Endodermal cell (in vitro differentiated cells): ENCODE measurements around the gene HSF2. TPM values are rescaled to one million over a fixed set of nuclear protein-coding genes. Genes with fewer than 3 reads are reported as not detected.

ENCODE experiments used
- DNase-seq: peaks from one replicate; pipeline ENCODE4 v3.0.0-alpha.2; 2017
- H3K27ac ChIP-seq: 2 replicates; pipeline ENCODE4 v1.5.1; 2013; ENCODE audit warnings: mild to moderate bottlenecking, low read depth, low read length, moderate library complexity
- H3K27me3 ChIP-seq: 2 replicates; pipeline ENCODE4 v1.6.1; 2013; ENCODE audit warnings: mild to moderate bottlenecking, low read length, moderate library complexity; ENCODE audit not compliant: insufficient read depth, control insufficient read depth, poor library complexity, severe bottlenecking
- H3K36me3 ChIP-seq: 2 replicates; pipeline ENCODE4 v1.7.0; 2013; ENCODE audit warnings: mild to moderate bottlenecking, low read length, moderate library complexity; ENCODE audit not compliant: control insufficient read depth, insufficient read depth
- H3K4me1 ChIP-seq: one replicate; pipeline ENCODE4 v1.7.0; 2013; ENCODE audit warnings: low read length; ENCODE audit not compliant: control insufficient read depth, insufficient read depth
- H3K4me3 ChIP-seq: 2 replicates; pipeline ENCODE4 v1.5.1; 2013; ENCODE audit warnings: mild to moderate bottlenecking, low read length, moderate library complexity
- H3K9ac ChIP-seq: 2 replicates; pipeline ENCODE4 v1.6.1; 2013; ENCODE audit warnings: mild to moderate bottlenecking, low read length, moderate library complexity; ENCODE audit not compliant: poor library complexity, severe bottlenecking; ENCODE audit errors: extremely low read depth
- H3K9me3 ChIP-seq: 2 replicates; pipeline ENCODE4 v1.6.1; 2013; ENCODE audit warnings: mild to moderate bottlenecking, low read length, moderate library complexity; ENCODE audit not compliant: control insufficient read depth
- H3K27ac Mint-ChIP-seq: 2 replicates; pipeline ENCODE4 v1.8.0; 2020; ENCODE audit warnings: mixed read lengths
- H3K27me3 Mint-ChIP-seq: 2 replicates; pipeline ENCODE4 v1.8.0; 2021; ENCODE audit warnings: mild to moderate bottlenecking, mixed read lengths; ENCODE audit not compliant: insufficient read depth
- H3K36me3 Mint-ChIP-seq: 2 replicates; pipeline ENCODE4 v1.8.0; 2020; ENCODE audit warnings: low read depth, mixed read lengths
- H3K4me1 Mint-ChIP-seq: 2 replicates; pipeline ENCODE4 v1.8.0; 2020; ENCODE audit warnings: mixed read lengths
- H3K4me3 Mint-ChIP-seq: 2 replicates; pipeline ENCODE4 v1.8.0; 2020; ENCODE audit warnings: mild to moderate bottlenecking, moderate library complexity, mixed read lengths
- H3K9me3 Mint-ChIP-seq: 2 replicates; pipeline ENCODE4 v1.8.0; 2020; ENCODE audit warnings: mild to moderate bottlenecking, mixed read lengths
- CTCF ChIP-seq: fragments of 200-600 bp; sonication (generic); conservative IDR thresholded peaks from 2 replicates; pipeline ENCODE4 v1.5.0; 2021; ENCODE audit warnings: antibody characterized with exemption, mild to moderate bottlenecking
- WGBS, 2 experiments: methylation state at CpG; one replicate each; pipeline versions ENCODE4 v1.1.5 to v1.1.7; 2013; ENCODE audit warnings: missing lambda C conversion rate in 2 of 2, mixed read lengths in 1 of 2; ENCODE audit not compliant: insufficient coverage in 1 of 2, insufficient read length in 1 of 2; 5-methylcytosine and 5-hydroxymethylcytosine counted together
- total RNA-seq, 2 donors: library from RNA; stranded (reverse); fragmentation: NEBNext Ultra II Directional in 1 of 2; extraction: Animal tissue kit (Norgen Biotek cat#: 25700) in 1 of 2; gene quantifications; 2 replicates in 1 of 2; 3 replicates in 1 of 2; pipeline ENCODE4 v1.2.1, GENCODE V29; 2021

HSF2 gene
- total RNA-seq, 2 donors from 2014 or later = 21.0 to 34.2 TPM

DNA sequence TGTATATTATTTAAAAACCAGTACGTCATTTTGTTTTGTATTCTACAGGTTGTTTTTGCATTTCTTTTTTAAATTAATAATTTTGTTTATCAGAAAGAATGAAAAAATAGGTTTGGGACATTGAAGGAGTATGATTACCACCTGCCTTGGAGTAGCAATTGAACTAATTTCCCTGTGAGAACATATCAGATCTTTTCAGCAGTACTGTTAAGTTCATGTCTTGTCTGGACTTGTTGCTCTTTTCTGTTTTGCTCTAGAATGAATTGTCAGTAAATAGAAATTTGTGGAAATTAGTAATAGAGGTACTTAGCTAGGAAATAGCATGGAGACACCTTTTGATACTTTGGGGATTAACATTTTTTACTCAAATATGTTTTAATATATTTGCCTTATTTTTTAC, 24.3 kb downstream of the HSF2 start:
- Histone ChIP-seq H3K27ac (no peak overlapping the region), H3K9ac (no peak overlapping the region), H3K9me3 (no peaks in the 10 kb centered on the region), H3K27me3 (no peaks in the 10 kb centered on the region), H3K4me1 (no peaks in the 10 kb centered on the region), H3K4me3 (no peak overlapping the region), H3K36me3 (peaks cover 83% of the 10 kb centered on the region)
- H3K9me3 Mint-ChIP-seq = no peaks in the 10 kb centered on the region
- peaks cover 49% of the 10 kb centered on the region for H3K36me3 Mint-ChIP-seq
- no peak overlapping the region for H3K27ac Mint-ChIP-seq
- H3K4me1 Mint-ChIP-seq = no peaks in the 10 kb centered on the region
- 88% methylated on average over 1 of the region's 1 CpG; no CpG with 5 or more reads in 1 of the 2 experiments for WGBS, 2 experiments
- H3K27me3 Mint-ChIP-seq = no peaks in the 10 kb centered on the region
- H3K4me3 Mint-ChIP-seq = no peak overlapping the region
- no peak for DNase-seq
- no peak for TF ChIP-seq CTCF

GRCh38 chr6:122426597-122426996, 27.1 kb downstream of the HSF2 start:
- H3K4me1 Mint-ChIP-seq = no peaks in the 10 kb centered on the region
- Histone ChIP-seq H3K27ac (no peak overlapping the region), H3K4me3 (no peak overlapping the region), H3K27me3 (no peaks in the 10 kb centered on the region), H3K9ac (no peak overlapping the region), H3K4me1 (no peaks in the 10 kb centered on the region), H3K36me3 (peaks cover 74% of the 10 kb centered on the region), H3K9me3 (no peaks in the 10 kb centered on the region)
- no peak for TF ChIP-seq CTCF
- DNase-seq = no peak
- no peaks in the 10 kb centered on the region for H3K9me3 Mint-ChIP-seq
- WGBS, 2 experiments = 71 to 74% methylated on average over 3 of the region's 3 CpGs
- no peak overlapping the region for H3K4me3 Mint-ChIP-seq
- H3K27ac Mint-ChIP-seq = no peak overlapping the region
- no peaks in the 10 kb centered on the region for H3K27me3 Mint-ChIP-seq
- peaks cover 56% of the 10 kb centered on the region for H3K36me3 Mint-ChIP-seq

DNA sequence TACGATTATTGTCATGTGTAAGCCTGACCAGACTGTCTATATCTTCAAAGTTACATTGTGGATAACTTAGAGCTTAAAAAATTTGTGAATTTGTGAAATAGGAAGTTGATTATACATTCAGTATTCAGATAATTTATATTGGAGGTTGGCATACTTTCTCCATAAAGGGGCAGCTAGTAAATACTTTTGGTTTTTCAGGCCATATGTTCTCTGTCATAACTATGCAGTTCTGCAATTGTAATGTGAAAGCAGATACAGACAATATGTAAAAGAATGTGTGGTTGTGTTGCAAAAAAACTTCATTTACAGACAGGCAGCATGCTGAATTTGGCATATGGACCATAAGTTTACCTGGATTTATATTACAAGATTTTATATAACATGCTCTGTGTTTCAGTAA, 29.3 kb downstream of the HSF2 start:
- Mint-ChIP-seq H3K9me3 (no peaks in the 10 kb centered on the region), H3K27me3 (no peaks in the 10 kb centered on the region), H3K36me3 (peaks cover 60% of the 10 kb centered on the region), H3K27ac (no peak overlapping the region), H3K4me3 (no peak overlapping the region), H3K4me1 (no peaks in the 10 kb centered on the region)
- H3K9me3 ChIP-seq = no peaks in the 10 kb centered on the region
- H3K4me1 ChIP-seq = no peaks in the 10 kb centered on the region
- 80 to 88% methylated on average over 1 of the region's 1 CpG for WGBS, 2 experiments
- no peak for DNase-seq
- no peak overlapping the region for H3K9ac ChIP-seq
- peaks cover 74% of the 10 kb centered on the region for H3K36me3 ChIP-seq
- H3K4me3 ChIP-seq = no peak overlapping the region
- no peaks in the 10 kb centered on the region for H3K27me3 ChIP-seq
- no peak overlapping the region for H3K27ac ChIP-seq
- no peak for TF ChIP-seq CTCF
